Activated CD4-positive, alpha-beta T cell treated with anti-CD3 and anti-CD28 coated beads for 4 hours (primary cell): ENCODE results near the gene NSFL1C.

Experiments used
- DNase-seq, 2 donors: peaks; one replicate each; pipeline ENCODE4 v3.0.0-alpha.2; 2020

Gene NSFL1C

GRCh38 chr20:1484438-1485116, 17.9 kb upstream of the NSFL1C start:
- DNase-seq = no peak

- DNase-seq = no peak
Observed at GRCh38 chr20:1479831-1480595, 13.4 kb upstream of the NSFL1C start.

GRCh38 chr20:1478566-1478965, 11.9 kb upstream of the NSFL1C start:
- no peak for DNase-seq

GRCh38 chr20:1477896-1478490, 11.3 kb upstream of the NSFL1C start:
- no peak for DNase-seq

- DNase-seq = no peak
Observed at GRCh38 chr20:1474817-1475603, 8.4 kb upstream of the NSFL1C start.

GRCh38 chr20:1474325-1474724, 7.7 kb upstream of the NSFL1C start:
- DNase-seq = no peak

GRCh38 chr20:1473246-1474220, 6.9 kb upstream of the NSFL1C start:
- no peak for DNase-seq

GRCh38 chr20:1472556-1473245, 6.1 kb upstream of the NSFL1C start:
- no peak for DNase-seq

DNA sequence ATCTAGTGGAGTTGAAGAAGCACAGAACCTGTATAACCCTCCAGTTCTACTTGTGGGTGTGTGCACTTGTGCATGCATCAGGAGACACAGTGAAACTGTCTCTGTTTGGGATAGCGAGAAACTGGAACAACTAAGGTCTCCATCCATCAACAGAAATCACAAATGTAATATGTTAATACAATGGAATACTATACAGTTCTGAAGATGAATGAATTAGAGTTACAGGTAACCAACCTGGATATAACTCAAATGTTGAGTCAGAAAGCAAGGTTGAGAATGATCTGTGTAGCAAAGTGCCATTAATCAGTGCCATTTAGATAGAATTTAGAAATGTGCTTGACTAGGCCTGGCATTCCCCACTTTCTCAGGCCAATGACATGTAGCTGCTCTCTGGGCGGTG, 4.6 kb upstream of the NSFL1C start:
- DNase-seq = no peak

DNA sequence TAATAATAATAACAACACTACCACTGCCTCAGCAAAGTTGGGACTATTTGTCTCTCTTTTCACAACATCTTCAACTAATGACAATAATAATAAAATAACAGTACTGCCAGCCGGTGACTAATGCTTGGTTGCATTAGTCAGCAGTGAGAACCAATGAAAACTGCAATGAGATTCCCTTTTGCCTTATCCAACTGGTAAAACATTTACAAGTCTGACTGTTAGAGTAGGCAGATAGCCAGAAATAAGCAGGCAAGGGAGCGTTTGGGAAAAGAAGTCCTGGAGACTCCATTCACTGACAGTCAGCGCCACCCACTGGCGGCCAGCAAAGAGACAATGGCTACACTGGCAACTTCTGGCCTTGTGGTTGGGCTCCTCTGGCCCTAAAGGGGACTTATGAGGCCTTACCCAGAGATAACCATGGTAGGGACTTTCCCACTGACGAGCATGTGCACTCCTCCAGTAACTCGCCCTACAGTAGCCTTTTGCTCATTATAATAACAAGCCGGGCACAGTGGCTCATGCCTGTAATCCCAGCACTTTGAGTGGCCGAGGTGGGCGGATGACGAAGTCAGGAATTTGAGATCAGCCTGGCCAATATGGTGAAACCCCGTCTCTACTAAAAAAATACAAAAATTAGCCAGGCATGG, 3.4 kb upstream of the NSFL1C start:
- DNase-seq = no peak

GRCh38 chr20:1469306-1469905, 2.8 kb upstream of the NSFL1C start:
- no peak for DNase-seq

DNA sequence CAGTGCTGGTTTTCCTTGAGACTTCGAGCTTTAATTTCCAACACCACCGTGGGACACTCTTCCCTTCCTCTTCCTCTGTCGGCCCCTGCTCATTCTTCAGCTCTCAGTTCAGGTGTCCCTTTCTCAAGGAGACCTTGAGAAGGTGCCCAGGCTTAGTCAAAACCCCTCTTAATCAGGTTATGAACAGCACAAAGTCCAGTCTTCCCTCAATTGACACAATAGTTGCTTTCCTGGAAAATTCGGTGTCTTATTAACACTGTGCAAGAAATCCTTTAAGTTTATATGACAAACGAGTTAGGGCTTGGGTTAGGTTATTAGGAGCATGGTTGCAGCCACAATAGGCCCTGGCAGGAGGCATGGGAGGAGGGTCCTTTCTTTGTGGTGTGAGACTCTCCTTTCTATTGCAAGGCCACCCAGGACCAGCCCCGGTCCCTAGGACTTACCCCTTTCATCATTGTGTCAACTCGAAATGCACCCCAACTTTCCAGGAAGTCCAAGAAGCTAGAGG, 1.5 kb upstream of the NSFL1C start:
- no peak for DNase-seq

DNA sequence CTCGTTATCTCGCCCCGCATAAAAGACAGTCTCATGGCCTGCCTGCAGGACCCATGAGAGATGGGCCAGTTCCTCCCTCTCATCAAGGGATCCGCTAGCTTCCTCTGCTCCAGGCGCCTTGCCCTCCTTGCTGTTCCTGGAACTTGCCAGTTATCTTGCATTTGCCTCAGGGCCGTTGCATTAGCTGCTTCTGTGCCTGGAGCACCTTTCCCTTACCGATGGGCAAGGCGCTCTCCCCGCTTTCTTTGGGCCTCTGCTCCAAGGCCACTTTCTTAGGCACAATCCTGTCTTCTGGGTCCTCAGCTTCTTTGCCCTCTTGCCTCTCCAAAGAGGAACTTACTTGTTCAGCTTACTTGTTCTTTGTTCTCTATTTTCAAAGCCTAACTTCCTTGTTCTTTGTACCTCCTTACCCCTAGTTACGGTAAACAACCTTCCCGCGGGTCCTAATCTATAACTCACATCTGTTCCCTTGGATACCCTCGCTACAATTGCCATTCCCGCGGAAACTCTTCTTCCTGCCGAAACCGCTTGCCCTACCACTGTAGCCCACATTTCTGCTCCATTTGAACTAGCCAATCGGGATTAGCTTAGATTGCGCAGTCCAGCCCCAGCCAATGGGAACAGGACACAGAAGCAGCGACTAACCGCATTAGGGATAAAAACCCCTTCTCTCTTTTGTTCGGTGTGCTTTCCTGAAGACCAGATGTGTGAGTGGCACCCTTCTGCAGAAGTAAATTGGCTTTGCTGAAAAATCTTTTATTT, 887 bp upstream of the NSFL1C start:
- DNase-seq = no peak

GRCh38 chr20:1467082-1467354, 369 bp upstream of the NSFL1C start:
- DNase-seq = no peak

- no peak for DNase-seq
Observed at GRCh38 chr20:1465470-1466210, 1.0 kb downstream of the NSFL1C start.

DNA sequence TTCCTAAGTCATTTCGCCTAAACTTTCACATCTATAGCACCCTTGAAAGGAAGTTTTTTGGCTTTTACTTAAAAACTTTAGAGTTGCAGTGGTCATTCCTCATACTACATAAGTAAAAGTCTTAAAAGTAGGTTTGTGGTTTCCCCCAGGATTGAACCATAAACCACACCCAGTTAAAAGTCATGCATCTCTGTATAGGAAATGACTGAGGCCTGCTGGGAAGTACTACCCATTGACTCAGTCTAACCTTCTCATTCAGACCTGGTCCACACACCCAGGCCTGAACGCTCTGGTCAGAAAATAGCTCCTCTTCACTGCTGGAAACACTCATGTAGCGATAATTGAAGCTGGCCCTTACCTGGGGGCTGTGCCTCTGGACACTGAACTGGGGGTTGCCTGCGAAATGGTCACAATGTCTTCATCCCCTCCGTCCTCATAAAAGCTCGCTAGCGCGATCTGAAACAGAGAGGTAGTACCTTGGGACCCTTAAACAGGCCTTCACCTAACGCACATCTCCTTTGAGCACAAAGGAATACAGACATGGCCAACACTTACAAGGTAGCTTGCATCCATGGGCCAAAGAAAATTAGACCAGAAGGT, 2.6 kb downstream of the NSFL1C start:
- no peak for DNase-seq

GRCh38 chr20:1462834-1463233, 3.8 kb downstream of the NSFL1C start:
- no peak for DNase-seq

- no peak for DNase-seq
Observed at GRCh38 chr20:1462001-1462400, 4.6 kb downstream of the NSFL1C start.

DNA sequence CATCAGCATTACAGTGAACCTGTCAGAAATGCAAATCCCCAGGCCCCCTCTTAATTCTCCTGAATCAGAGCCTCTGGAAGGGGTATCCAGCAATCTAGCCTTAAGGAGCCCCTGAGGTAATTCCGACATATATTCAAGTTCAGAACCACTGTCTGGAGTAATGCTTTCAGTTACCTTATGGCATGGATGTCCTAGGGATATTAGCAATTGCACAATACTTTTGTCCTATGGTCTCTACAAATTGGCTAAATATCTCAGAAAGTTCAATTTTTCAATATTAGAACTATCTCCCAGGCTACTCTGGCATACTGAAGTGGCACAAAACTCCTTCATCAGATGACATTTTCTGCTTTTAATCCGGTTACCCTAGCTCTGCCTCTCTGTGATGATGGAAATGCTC, 6.4 kb downstream of the NSFL1C start:
- DNase-seq = no peak
